BJ (cell line): ENCODE measurements around the gene ESYT2. TPM values are rescaled to one million over a fixed set of nuclear protein-coding genes. Genes with fewer than 3 reads are reported as not detected.

ENCODE experiments used
- CTCF ChIA-PET: fragments of 350-600 bp; formaldehyde crosslinking; extraction: SDS; loops from one replicate; lab custom pipeline; 2021; ENCODE audit warnings: antibody characterized with exemption, inconsistent platforms; lab: Yijun Ruan, JAX
- POLR2A ChIA-PET: fragments of 300-600 bp; sonication (Branson Sonifier 250); formaldehyde crosslinking; extraction: SDS; loops from one replicate; lab custom pipeline; 2021; ENCODE audit warnings: antibody characterized with exemption; lab: Charles Lee
- DNase-seq: peaks from one replicate; pipeline ENCODE4 v3.0.0-alpha.2; 2011; ENCODE audit warnings: low read depth
- H3K27me3 ChIP-seq: 2 replicates; pipeline ENCODE4 v1.6.0; 2011; ENCODE audit warnings: low read length; ENCODE audit not compliant: control insufficient read depth, insufficient read depth
- H3K36me3 ChIP-seq: 2 replicates; pipeline ENCODE4 v1.5.1; 2011; ENCODE audit warnings: low read length; ENCODE audit not compliant: control insufficient read depth, insufficient read depth
- H3K4me3 ChIP-seq: 2 replicates; pipeline ENCODE4 v1.5.1; 2011; ENCODE audit warnings: low read depth, mild to moderate bottlenecking, control low read depth, low read length
- polyA plus RNA-seq: library from polyadenylated mRNA; depleted of rRNA; stranded (reverse); fragments of >200 nt; gene quantifications from 2 replicates; pipeline ENCODE4 v1.2.3, GENCODE V29; 2011
- TF ChIP-seq, protein P1 (sequence below): IDR thresholded peaks from 2 replicates; pipeline ENCODE4 v1.5.1; 2011; ENCODE audit warnings: low read depth, mild to moderate bottlenecking, control low read depth, inconsistent platforms, low read length, moderate library complexity; ENCODE audit not compliant: insufficient read depth

Gene ESYT2
- polyA plus RNA-seq, 1 experiment = 49.2 TPM

DNA sequence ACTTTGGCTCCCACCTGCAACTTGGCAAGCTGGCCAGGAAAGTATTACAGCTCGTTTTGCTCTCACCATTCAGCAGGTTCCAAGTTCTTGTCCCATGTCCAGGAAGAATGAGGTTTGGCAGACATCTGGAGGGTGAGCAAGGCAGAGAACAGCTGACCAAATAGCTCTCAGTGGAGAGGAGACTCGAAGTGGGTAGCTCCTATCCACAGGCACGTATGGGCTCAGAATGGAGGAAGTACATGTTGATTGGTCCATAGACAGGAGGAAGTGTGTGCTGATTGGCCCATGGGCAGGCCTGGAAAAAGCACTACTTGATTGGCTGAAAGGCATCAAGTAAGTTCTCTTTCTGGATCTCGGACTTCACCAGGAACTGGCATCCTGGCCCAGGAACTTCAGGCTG, 121.7 kb downstream of the ESYT2 start:
- DNase-seq = no peak
- TF ChIP-seq, protein P1, sequence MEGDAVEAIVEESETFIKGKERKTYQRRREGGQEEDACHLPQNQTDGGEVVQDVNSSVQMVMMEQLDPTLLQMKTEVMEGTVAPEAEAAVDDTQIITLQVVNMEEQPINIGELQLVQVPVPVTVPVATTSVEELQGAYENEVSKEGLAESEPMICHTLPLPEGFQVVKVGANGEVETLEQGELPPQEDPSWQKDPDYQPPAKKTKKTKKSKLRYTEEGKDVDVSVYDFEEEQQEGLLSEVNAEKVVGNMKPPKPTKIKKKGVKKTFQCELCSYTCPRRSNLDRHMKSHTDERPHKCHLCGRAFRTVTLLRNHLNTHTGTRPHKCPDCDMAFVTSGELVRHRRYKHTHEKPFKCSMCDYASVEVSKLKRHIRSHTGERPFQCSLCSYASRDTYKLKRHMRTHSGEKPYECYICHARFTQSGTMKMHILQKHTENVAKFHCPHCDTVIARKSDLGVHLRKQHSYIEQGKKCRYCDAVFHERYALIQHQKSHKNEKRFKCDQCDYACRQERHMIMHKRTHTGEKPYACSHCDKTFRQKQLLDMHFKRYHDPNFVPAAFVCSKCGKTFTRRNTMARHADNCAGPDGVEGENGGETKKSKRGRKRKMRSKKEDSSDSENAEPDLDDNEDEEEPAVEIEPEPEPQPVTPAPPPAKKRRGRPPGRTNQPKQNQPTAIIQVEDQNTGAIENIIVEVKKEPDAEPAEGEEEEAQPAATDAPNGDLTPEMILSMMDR = no peak
- H3K36me3 ChIP-seq = no peaks in the 10 kb centered on the region
- H3K27me3 ChIP-seq = no peaks in the 10 kb centered on the region
- POLR2A ChIA-PET = no interaction called here
- no peak overlapping the region for H3K4me3 ChIP-seq
- CTCF ChIA-PET = no interaction called here

DNA sequence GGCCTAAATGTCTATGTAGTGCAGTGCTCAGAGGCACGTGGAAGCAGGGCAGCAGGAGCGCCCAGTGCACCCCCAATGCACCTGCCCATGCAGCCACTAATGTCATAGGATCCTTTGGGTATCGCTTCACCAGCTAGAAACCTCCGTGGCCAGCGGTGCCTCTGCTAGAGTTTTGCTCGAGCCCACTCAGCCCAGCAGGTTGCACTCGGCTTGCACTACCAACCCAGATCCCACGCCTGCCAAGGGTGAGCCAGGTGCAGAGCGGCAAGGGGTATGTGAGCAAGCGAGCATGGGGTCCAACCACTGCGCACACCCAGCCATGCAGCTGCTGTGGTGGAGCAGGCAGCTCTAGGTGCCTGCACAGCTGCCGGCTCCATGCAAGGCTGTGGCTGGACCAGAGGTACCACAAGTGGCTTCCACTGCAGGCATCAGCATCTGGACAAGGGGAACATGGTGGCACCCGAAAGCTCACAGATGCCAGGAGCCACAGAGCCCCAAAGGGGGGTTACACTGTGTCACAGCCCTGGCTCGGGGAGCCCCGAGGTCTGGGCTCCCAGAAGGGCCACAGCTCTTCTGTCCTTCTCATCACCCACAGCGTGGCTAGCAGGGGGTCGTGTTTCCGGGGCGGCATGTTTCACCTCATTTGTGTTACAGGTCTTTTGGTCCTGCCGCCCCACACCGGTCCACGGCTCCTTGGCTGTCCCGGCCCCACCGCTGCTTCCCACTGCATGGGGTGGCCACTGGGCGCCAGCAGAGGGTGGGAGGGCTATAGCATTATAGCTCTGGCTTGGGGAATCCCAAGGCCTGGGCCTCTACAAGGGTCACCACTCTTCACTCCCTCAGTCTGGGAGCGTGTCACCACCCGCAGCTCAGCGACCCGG, 122.4 kb downstream of the ESYT2 start:
- H3K36me3 ChIP-seq = no peaks in the 10 kb centered on the region
- TF ChIP-seq, protein P1 = no peak
- H3K27me3 ChIP-seq = no peaks in the 10 kb centered on the region
- ChIA-PET CTCF (interaction anchor here (0.7 to 2.2 kb wide), 2 partner anchors 16 to 270 kb away, joined by 3 to 9 read pairs; no protein-coding TSS in a partner anchor), POLR2A (interaction anchor here (0.7 kb wide), 1 partner anchor 329 kb away, joined by 6 read pairs; no protein-coding TSS in a partner anchor)
- H3K4me3 ChIP-seq = no peak overlapping the region
- no peak for DNase-seq

DNA sequence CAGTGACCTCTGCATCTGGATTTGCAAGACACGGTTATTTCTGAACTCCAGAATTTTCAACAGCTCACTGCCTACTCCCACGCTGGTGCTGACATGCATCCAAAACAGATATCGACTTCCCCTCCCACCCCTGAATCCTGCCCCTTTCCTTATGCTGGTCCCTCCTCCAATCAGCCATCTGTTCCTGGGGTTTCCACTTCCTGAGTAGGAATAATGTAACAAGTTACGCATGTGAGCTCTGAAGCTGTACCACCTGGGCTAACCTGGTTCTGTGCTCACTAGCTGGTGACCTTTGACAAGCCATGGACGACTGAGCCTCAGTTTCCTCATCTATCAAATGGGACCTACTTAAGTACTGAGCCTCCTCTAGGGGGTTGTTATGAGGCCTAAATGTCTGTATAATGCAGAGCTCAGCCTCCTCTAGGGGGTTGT, 123.0 kb downstream of the ESYT2 start:
- ChIA-PET CTCF (interaction anchor here (0.7 to 2.2 kb wide), 2 partner anchors 15 to 271 kb away, joined by 3 to 9 read pairs; no protein-coding TSS in a partner anchor), POLR2A (interaction anchor here (0.7 kb wide), 1 partner anchor 328 kb away, joined by 6 read pairs; no protein-coding TSS in a partner anchor)
- DNase-seq = no peak
- no peaks in the 10 kb centered on the region for H3K36me3 ChIP-seq
- TF ChIP-seq, protein P1 = no peak
- no peaks in the 10 kb centered on the region for H3K27me3 ChIP-seq
- no peak overlapping the region for H3K4me3 ChIP-seq

DNA sequence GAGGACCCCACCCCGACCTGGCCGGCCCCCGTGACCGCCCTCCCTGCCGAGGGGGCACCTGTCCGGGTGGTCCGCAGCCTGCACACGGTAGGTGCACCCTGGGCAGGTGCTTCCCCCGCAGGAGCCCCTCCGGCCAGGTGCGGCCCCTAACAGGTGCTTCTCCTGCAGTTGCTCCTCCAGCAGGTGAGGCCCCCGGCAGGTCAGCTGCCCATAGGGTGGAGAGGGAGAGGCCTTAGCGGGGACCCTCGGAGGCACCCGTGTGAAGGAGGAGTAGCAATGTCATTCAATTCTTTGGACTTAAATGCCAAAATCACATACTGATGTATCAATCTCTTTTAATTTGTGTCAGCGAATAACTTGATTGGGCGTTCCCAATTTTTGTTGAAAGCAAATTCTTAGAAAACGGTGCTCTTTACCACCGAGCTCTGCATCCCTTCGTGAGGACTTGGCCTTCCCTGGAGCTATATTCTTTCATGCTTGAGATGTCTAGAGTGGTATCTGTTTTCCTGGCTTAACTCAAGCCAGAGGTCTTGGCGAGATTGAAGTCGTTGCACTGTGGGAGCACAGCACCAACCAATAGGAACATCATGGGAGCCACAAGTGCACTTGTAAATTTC, 124.0 kb downstream of the ESYT2 start:
- TF ChIP-seq, protein P1 = no peak
- DNase-seq = no peak
- H3K36me3 ChIP-seq = no peaks in the 10 kb centered on the region
- H3K27me3 ChIP-seq = no peaks in the 10 kb centered on the region
- H3K4me3 ChIP-seq = peak overlapping the region; percentile 70
- POLR2A ChIA-PET = no interaction called here
- CTCF ChIA-PET = interaction anchor here (0.6 to 2.2 kb wide), 3 partner anchors 9 to 272 kb away, joined by 3 to 9 read pairs (median 3); no protein-coding TSS in a partner anchor
